Subcutaneous adipose tissue (tissue), 4 donors: ENCODE measurements around the gene CLCN6. TPM values are rescaled to one million over a fixed set of nuclear protein-coding genes. Genes with fewer than 3 reads are reported as not detected.

Experiments used
- CTCF ChIP-seq: fragments of 450-650 bp; IDR thresholded peaks from one replicate; pipeline ENCODE4 v1.5.1; 2016; ENCODE audit warnings: low read depth, mild to moderate bottlenecking, control low read depth, antibody characterized with exemption, moderate library complexity
- total RNA-seq, 4 donors: library from RNA; depleted of rRNA; stranded (reverse); fragments of >200 nt; gene quantifications; one replicate each; pipeline ENCODE4 v1.1.0, GENCODE V29; 2016

The CLCN6 gene
- total RNA-seq, 4 donors from 2014 or later, result 14.4 to 21.2 (median 20.5) TPM

- no peak for TF ChIP-seq CTCF
Measured at GRCh38 chr1:11825131-11825530, 19.1 kb downstream of the CLCN6 start.

- no peak for TF ChIP-seq CTCF
Measured at GRCh38 chr1:11826946-11827345, 21.0 kb downstream of the CLCN6 start.

- TF ChIP-seq CTCF, result no peak
Measured at GRCh38 chr1:11828511-11828910, 22.5 kb downstream of the CLCN6 start.

GRCh38 chr1:11831945-11832725, 26.1 kb downstream of the CLCN6 start:
- no peak for TF ChIP-seq CTCF

GRCh38 chr1:11833497-11833896, 27.5 kb downstream of the CLCN6 start:
- no peak for TF ChIP-seq CTCF

GRCh38 chr1:11833900-11834299, 27.9 kb downstream of the CLCN6 start:
- no peak for TF ChIP-seq CTCF

GRCh38 chr1:11835441-11836225, 29.6 kb downstream of the CLCN6 start:
- no peak for TF ChIP-seq CTCF
